ENCODE data around the gene NCAPG. TPM values are rescaled to one million over a fixed set of nuclear protein-coding genes. Genes with fewer than 3 reads are reported as not detected.
"Not testable (repeated sequence)": the region's sequence is repeated elsewhere in the genome, so short reads cannot be mapped to it uniquely, and the experiment has no call there.

Gene NCAPG
- polyA plus RNA-seq, 4 donors = 26.5 to 29.4 (median 27.1) TPM

GRCh38 chr4:17786567-17786966 lies 24.2 kb upstream of the NCAPG start:
- no peak for DNase-seq (ENCODE audit: low read depth in 4 of 4, low spot score in 3 of 4)

- DNase-seq (ENCODE audit: low read depth in 4 of 4, low spot score in 3 of 4) = no peak
Observed at GRCh38 chr4:17787315-17787714, 23.5 kb upstream of the NCAPG start.

DNA sequence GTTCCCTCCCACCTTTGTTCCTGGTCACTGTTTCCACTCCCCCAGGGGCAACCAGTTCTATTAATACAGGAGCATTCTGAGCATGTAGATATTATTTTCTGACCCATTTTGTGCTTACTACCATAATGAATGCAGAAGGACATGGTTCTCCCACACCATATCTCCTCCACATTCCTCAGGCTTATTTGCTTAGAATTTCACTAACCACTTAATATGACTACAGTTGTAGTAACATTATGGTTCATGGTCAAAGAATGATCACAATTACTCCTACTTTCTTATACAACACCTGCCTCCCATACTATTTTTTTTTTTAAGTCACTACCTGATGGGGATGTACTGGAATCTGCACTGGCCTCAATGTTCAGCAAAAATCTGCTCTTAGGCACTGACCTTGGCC lies 21.8 kb upstream of the NCAPG start:
- no peak for DNase-seq (ENCODE audit: low read depth in 4 of 4, low spot score in 3 of 4)

- DNase-seq (ENCODE audit: low read depth in 4 of 4, low spot score in 3 of 4) = no peak
Observed at GRCh38 chr4:17794730-17795129, 16.0 kb upstream of the NCAPG start.

- no peak for DNase-seq (ENCODE audit: low read depth in 4 of 4, low spot score in 3 of 4)
Observed at GRCh38 chr4:17797808-17798207, 13.0 kb upstream of the NCAPG start.

GRCh38 chr4:17805580-17806155 lies 5.1 kb upstream of the NCAPG start:
- no peak for DNase-seq (ENCODE audit: low read depth in 4 of 4, low spot score in 3 of 4)

GRCh38 chr4:17807446-17807845 lies 3.3 kb upstream of the NCAPG start:
- no peak for DNase-seq (ENCODE audit: low read depth in 4 of 4, low spot score in 3 of 4)

- DNase-seq (ENCODE audit: low read depth in 4 of 4, low spot score in 3 of 4) = no peak
Observed at GRCh38 chr4:17809667-17810066, 1.1 kb upstream of the NCAPG start.

- no peak for DNase-seq (ENCODE audit: low read depth in 4 of 4, low spot score in 3 of 4)
Observed at GRCh38 chr4:17811078-17811603, 362 bp downstream of the NCAPG start.

DNA sequence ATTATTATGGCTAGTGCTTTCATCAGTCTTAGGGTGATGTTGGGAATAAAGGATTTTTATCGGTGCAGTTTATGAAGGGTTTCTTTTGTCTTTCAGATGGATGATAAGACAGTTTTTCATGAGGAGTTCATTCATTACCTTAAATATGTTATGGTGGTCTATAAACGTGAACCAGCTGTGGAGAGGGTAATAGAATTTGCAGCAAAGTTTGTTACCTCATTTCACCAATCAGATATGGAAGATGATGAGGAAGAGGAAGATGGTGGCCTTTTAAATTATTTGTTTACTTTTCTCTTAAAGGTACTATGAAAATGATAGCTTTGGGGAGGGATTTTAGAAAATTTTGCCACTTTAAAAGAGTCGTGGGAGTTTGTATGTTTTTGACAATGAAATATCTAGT lies 1.3 kb downstream of the NCAPG start:
- no peak for DNase-seq (ENCODE audit: low read depth in 4 of 4, low spot score in 3 of 4)

- DNase-seq (ENCODE audit: low read depth in 4 of 4, low spot score in 3 of 4) = no peak
Observed at GRCh38 chr4:17812801-17813200, 2.0 kb downstream of the NCAPG start.

DNA sequence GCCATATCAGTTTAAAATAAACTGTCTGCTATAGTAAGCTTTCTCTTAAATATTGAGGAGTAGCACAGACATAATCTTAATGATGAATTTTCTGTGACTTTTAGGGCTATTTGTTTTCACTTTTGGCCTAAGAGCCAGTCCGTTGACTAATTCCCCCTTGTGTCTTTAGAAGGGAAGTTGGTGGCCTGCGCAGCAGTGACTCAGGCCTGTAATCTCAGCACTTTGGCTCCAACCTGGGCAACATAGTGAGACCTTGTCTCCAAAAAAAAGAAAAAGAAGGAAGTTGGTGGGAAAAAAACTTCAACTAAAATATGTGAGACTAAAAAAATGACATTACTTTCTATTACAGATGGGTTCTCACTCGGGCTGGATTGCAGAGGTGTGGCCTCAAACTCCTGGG lies 3.4 kb downstream of the NCAPG start:
- no peak for DNase-seq (ENCODE audit: low read depth in 4 of 4, low spot score in 3 of 4)

DNA sequence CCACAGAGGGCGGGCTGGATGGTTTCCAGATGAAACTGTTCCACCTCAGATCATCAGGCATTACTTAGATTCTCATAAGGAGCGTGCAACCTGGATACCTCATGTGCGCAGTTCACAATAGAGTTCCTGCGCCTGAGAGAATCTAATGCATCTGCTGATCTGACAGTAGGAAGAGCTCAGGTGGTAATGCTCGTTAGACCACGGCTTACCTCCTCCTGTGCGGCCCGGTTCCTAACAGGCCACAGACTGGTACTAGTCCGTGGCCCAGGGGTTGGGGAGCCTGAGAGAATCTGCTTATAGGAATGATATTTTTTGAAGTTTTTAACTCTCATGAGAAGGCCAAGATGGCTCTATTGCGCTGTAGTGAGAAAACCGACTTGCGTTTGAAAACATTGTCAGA lies 5.4 kb downstream of the NCAPG start:
- DNase-seq (ENCODE audit: low read depth in 4 of 4, low spot score in 3 of 4) = no peak

GRCh38 chr4:17817027-17817426 lies 6.2 kb downstream of the NCAPG start:
- peak in 1 of 4 donors; percentile 43 for DNase-seq (ENCODE audit: low read depth in 4 of 4, low spot score in 3 of 4)

GRCh38 chr4:17823871-17824669 lies 13.3 kb downstream of the NCAPG start:
- no peak for DNase-seq (ENCODE audit: low read depth in 4 of 4, low spot score in 3 of 4)

DNA sequence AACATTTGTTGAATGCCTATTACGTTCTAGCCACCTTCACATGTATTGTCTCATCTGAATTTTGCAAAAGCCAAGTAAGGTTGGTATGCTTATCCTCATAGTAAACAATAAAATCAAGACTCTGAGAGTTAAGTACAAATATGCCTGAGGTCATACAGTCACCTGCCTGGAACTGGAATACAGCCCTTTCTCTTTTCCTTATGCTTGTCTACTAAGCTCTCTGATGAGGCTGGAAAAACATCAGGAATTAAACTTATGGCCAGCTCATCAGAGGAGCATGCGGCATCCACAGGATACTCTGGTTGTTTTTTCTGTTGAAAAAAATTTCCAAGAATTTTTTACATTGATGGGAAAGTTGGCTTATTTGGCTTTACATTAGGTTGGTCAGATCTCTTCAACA lies 35.5 kb downstream of the NCAPG start:
- no peak for DNase-seq (ENCODE audit: low read depth in 4 of 4, low spot score in 3 of 4)

DNA sequence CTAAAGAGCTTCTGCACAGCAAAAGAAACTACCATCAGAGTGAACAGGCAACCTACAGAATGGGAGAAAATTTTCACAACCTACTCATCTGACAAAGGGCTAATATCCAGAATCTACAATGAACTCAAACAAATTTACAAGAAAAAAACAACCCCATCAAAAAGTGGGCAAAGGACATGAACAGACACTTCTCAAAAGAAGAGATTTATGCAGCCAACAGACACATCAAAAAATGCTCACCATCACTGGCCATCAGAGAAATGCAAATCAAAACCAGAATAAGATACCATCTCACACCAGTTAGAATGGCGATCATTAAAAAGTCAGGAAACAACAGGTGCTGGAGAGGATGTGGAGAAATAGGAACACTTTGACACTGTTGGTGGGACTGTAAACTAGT lies 39.5 kb downstream of the NCAPG start:
- not testable (repeated sequence) for DNase-seq (ENCODE audit: low read depth in 4 of 4, low spot score in 3 of 4)

DNA sequence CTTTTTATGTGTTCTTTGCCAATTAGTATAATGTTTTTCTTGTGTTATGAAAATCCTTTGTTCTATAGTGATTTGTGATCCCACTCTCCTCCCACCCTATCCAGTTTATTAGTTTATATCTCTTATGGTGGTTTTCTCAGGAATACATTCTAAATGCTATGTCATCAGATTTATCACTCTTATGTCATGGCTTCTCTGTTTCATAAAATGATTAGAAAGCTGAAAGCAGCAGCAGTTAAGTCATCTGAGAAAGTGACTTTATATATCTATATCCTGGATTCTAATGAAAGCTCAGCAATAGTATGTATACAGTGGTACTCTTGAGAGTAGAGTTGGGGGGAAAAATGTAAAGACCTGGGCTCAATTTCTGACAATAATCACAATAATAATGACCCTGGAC lies 41.2 kb downstream of the NCAPG start:
- no peak for DNase-seq (ENCODE audit: low read depth in 4 of 4, low spot score in 3 of 4)

- DNase-seq (ENCODE audit: low read depth in 4 of 4, low spot score in 3 of 4) = no peak
Observed at GRCh38 chr4:17854036-17854435, 43.3 kb downstream of the NCAPG start.

DNA sequence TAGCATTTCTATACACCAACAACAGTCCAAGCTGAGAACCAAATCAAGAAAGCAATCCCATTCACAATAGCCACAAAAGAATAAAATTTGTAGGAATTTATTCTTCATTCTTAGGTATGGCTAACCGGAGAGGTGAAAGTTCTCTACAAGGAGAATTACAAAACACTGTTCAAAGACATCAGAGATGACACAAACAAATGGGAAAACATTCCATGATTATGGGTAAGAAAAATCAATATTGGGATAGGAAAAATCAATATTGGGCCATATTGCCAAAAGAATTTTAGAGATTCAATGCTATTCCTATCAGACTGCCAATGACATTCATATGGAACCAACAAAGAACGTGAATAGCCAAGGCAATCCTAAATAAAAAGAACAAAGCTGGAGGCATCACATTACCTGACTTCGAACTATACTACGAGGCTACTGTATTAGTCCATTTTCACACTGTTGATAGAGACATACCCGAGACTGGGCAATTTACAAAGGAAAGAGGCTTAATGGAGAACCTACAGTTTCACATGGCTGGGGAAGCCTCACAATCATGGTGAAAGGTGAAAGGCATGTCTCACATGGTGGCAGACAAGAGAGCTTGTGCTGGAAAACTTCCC lies 49.1 kb downstream of the NCAPG start:
- DNase-seq (ENCODE audit: low read depth in 4 of 4, low spot score in 3 of 4) = no peak

- not testable (repeated sequence) for DNase-seq (ENCODE audit: low read depth in 4 of 4, low spot score in 3 of 4)
Observed at GRCh38 chr4:17861906-17862305, 51.1 kb downstream of the NCAPG start.

DNA sequence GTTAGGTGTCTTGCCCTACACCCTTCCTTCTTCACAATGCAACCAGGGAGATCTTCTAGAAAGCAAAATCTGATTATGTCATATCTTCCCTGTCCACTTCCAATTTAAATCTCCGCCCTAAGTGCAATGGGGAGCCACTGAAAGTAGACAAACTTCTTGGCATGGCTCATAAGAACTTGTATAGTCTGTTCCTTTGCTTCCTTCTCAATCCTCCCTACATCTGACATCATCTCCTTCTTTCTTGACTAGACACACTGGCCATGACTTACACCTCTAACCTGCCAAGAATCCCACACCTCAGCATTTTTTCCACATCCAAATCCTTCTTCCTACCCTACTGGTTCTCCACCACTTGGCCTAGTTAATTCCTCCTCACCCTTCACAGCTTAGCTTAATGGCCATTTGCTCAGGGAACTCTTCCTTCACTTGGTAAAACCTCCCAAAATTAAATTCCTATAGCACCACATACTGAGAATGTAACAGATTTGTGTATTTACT lies 55.1 kb downstream of the NCAPG start:
- DNase-seq (ENCODE audit: low read depth in 4 of 4, low spot score in 3 of 4) = no peak
